ENCODE data around the gene NELL2.
"Not testable (repeated sequence)": the region's sequence is repeated elsewhere in the genome, so short reads cannot be mapped to it uniquely, and the experiment has no call there.

NELL2 gene

GRCh38 chr12:44847403-44847802 lies 28.7 kb downstream of the NELL2 start:
- DNase-seq: no peak

DNA sequence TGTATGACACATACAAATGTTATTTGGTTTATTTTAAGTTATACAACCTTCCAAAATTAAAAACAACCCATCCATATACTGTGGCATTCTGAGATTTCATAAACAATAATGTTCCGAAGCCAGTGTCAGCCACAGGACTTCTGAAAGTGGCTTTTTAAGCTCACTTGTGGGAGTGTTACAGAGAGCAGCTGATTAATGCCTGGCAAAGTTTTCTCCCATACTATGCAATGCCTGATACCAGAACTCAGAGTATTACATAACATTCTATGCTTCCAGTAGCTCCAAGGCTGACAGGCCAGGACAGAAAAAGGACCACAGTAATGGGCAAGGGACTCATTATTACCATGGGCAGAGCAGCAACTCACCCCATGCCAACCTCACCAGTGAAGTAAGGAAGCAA lies 29.3 kb downstream of the NELL2 start:
- DNase-seq: no peak

DNA sequence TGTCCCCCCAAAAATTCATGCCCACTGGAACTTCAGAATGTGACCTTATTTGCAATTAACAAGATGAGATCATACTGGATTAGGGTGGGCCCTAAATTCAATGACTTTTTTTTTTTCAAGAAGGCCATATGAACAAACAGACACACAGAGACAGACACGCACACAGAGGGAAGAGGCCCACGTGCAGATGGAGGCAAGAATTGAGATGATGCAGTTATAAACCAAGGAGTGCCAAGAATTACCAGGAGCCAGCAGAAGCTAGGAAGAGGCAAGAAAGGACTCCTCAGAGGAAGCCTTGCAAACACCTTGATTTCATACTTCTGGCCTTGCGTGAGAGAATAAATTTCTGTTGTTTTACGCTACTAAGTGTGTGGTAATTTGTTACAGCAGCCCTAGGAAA lies 33.4 kb downstream of the NELL2 start:
- no peak for DNase-seq

DNA sequence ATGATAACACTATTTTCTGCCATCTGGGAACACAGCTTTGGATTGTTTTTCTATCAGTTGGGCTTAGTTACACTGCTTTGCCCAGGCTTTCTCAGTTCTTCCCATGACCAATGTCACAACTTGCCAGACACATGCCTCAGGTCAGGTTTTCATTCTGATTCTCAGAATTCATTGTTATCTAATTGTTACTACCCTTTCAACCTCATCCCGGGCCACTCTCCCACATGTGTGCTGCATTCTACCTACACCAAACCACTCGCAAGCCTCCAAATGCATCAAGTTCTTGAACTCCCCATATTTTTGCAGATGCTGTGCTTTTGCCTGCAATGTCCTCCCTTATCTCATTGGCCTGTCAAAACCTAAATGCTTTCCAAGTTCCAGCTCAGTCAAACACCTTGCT lies 36.3 kb downstream of the NELL2 start:
- no peak for DNase-seq

GRCh38 chr12:44837114-44837755 lies 38.9 kb downstream of the NELL2 start:
- no peak for DNase-seq

DNA sequence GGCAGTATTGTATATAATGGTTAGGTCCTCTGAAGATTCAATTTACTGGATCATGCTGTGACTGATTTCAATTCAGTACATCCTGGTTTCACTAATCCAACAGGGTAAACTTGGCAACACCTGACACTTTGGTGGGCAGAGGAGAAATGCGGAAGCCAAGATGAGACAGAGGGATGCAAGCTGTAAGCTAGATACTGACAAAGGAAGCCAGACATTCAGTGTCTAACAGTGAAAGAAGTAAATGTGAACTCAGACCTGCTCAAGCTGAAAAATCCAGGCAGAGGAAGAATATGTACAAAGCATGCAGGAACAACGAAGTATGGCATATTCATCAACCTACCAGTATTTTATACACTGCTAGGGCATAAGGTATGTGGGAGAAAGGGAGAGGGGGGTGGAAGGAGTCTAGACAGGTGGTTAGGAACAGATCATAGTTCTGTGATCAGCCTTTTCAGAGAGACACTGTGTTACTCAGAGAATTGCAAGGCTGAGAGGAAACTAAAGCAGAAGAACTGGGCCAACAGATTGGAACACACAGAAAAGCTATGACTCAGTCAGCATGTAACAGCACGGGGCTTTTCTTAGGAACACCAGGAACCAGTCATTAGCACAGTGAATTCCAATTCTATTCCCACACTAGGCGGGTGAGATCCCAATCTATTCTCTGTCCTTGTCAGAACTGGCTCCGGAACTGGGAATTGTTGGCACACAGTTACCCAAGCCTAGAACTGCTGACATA lies 40.3 kb downstream of the NELL2 start:
- no peak for DNase-seq

GRCh38 chr12:44834996-44835395 lies 41.1 kb downstream of the NELL2 start:
- not testable (repeated sequence) for DNase-seq

DNA sequence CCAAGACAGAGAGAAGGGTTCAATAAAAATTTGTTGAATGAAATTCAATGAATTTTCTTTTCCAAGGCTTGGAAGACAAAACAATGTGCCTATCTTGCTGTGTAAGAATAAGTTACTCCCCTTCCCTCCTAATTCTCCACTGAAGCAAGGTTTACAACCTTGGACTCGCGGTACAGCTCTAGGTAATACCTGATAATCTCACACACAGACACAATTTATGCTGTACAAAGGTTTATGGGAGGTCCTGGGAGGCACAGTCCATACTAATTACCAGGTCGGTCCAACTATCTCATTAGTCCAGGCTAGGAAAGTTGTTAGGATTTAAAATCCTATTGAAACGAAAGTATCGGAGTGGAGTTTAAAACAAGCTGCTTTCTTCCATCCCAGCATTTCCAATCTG lies 42.6 kb downstream of the NELL2 start:
- no peak for DNase-seq

GRCh38 chr12:44830566-44831055 lies 45.5 kb downstream of the NELL2 start:
- DNase-seq: no peak

- no peak for DNase-seq
These were observed 47.1 kb downstream of the NELL2 start for GRCh38 chr12:44829045-44829444.

DNA sequence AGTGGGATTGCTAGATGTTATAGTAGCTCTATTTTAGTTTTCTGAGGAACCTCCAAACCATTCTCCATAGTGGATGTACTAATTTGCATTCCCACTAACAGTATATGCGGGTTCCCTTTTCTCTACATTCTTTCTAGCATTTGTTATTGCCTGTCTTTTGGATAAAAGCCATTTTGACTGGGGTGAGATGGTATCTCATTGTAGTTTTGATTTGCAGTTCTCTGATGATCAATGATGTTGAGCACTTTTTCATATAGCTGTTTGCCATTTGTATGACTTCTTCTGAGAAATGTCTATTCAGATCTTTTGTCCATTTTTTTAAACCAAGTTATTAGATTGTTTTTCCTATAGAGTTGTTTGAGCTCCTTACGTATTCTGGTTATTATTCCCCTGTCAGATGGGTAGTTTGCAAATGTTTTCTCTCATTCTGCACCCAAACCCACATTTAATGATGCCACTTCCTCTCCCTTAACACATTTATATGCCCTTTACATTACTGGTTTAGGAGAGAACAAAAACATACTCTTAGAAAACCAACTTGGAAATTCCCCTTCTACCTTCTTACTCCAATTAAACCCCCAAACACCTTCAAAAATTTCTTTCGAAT lies 48.2 kb downstream of the NELL2 start:
- DNase-seq: no peak

DNA sequence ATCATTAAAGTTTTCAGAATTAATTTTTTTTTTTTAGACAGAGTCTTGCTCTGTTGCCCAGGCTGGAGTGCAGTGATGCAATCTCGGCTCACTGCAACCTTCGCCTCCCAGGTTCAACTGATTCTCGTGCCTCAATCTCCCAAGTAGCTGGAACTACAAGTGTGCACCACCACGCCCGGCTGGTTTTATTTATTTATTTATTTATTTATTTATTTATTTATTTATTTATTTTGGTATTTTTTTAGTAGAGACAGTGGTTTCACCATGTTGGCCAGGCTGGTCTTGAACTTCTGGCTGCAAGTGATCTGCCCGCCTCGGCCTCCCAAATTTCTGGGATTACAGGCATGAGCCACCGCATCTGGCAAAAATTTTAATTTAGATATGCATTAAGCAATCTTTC lies 54.4 kb downstream of the NELL2 start:
- DNase-seq: not testable (repeated sequence)

DNA sequence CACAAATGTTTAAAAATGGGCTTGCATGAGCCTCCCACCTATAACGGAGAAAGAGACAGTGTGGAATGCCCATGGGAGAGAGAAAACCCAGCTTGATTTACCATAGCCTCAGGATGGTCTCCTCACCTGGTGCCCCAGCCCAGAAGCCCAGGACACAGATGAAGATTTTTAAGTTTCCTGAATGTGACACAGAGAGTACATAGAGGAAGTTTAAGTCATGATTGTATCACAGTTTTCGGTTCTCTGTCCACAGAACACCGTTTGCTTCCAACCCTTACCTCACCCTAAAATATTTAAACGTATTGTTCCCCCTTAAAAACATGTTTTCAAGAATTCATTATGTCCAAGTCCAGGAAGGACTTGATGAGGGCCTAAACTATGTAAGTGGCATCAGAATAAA lies 56.2 kb downstream of the NELL2 start:
- no peak for DNase-seq

- no peak for DNase-seq
These were observed 58.4 kb downstream of the NELL2 start for GRCh38 chr12:44817687-44818086.

- no peak for DNase-seq
These were observed 59.6 kb downstream of the NELL2 start for GRCh38 chr12:44816446-44817017.

- DNase-seq: no peak
These were observed 64.1 kb downstream of the NELL2 start for GRCh38 chr12:44812062-44812461.

GRCh38 chr12:44804068-44804467 lies 72.0 kb downstream of the NELL2 start:
- no peak for DNase-seq

- no peak for DNase-seq
These were observed 80.1 kb downstream of the NELL2 start for GRCh38 chr12:44795970-44796369.

GRCh38 chr12:44788731-44789130 lies 87.4 kb downstream of the NELL2 start:
- no peak for DNase-seq

DNA sequence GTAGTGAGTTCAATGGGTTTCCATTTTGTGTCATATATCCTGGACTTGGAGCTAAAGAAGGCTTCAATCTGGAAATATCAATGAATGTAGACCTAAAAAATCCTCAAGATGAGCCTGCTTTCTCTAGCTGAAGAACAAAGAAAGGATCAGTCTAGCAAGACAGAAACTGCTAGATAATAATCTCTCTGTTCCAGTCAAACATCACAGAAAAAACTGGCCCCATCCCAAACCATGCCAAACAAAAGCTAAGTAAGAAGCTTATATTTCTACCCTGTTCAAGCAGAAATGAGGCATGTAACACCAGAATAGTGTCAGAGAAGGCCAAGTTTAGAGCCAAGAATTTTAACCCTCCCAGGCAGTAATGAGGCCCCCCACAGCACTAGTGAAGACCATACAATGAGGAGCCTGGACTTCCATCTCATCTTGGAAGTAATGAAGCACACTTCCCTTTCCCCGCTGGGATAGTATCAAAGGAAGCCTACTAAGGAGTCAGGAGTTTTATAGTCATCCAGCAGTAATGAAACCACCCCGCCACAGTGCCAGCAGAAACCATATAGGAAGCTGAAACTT lies 95.8 kb downstream of the NELL2 start:
- DNase-seq: no peak

- DNase-seq: no peak
These were observed 96.3 kb downstream of the NELL2 start for GRCh38 chr12:44779766-44780165.

DNA sequence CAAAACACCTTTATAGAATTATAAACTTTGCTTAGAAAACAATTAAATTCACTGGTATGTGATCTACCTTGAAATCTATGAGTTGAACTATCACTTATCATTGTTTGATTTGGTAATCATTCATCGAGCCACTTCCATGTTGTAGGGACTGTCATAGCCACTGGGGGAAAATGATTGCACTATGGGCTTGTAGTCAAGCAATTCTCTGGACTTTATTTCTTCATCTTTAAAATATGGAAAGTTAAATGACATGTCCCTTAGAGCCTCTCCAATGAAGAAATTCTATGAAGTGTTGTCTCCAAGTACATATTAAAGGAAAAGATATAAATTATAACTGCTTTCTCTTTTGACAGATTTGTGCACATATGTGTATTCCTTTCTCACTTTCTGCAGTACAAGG lies 97.3 kb downstream of the NELL2 start:
- no peak for DNase-seq

DNA sequence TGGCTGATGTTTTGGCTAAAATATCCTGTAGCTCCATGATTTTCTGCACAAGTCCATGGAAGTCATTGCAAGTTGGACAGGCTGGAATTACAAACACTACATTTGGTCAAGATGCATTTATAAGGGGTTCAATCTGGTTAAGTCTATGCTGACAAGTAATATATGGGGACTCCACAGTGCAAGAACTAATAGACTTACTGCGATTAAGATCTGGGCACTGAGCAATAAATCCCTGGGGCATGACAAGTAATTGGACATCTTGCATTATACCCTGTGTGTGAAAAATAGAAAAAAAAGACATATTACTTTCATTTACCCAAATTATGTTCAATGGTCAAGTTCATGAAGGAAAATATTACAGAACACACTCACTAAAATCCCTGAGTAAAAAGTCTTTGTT lies 99.1 kb downstream of the NELL2 start:
- no peak for DNase-seq

DNA sequence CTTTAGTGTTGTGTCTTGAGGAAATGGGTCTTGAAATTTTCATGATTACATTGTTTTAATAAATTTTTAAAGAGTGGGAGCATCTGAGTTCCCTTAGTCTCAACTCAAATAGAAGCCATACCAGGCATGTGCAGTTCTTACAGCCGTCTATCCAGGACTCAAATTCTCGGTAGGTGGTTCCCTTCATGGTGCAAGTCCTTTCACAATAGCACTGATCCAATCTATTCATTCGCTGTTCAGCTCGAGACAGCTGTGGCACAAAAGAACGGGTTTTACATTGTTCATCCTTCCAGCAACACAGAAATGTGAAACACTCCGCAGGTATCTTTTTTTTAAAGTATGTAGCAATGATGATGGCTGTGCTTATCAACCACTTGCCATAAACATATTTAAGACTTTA lies 100.2 kb downstream of the NELL2 start:
- no peak for DNase-seq

Measured in DMS79 treated with DMSO at 0.1 percent for 48 hours (cell line).